Panc1 (cell line): ENCODE measurements around the gene GTSE1. TPM values are rescaled to one million over a fixed set of nuclear protein-coding genes. Genes with fewer than 3 reads are reported as not detected.
A peak's percentile ranks its signal among the peaks of the same experiment; 100 is the strongest.

Source experiments
- ATAC-seq: fragments of 200-7000 bp; cut with Tn5 transposase; 2 replicates; pipeline ENCODE4 v1.9.1; 2020; ENCODE audit warnings: mild to moderate bottlenecking, moderate library complexity
- BruUV-seq: library from RNA; stranded (reverse); fragments of 400-500 nt; replicated peaks from 2 replicates; lab custom pipeline; 2021; lab: Mats Ljungman, UMichigan
- CTCF ChIA-PET: fragments of 300-600 bp; sonication (Branson Sonifier 250); formaldehyde crosslinking; loops from one replicate; lab custom pipeline; 2022; ENCODE audit warnings: antibody characterized with exemption; lab: Charles Lee
- POLR2A ChIA-PET: fragments of 300-600 bp; sonication (Branson Sonifier 250); formaldehyde crosslinking; loops from one replicate; lab custom pipeline; 2022; ENCODE audit warnings: antibody characterized with exemption; lab: Charles Lee
- DNase-seq: peaks from one replicate; pipeline ENCODE4 v3.0.0-alpha.2; 2010; ENCODE audit warnings: low read depth, low spot score
- H3K27ac ChIP-seq: 2 replicates; pipeline ENCODE4 v1.5.1; 2011; ENCODE audit warnings: mild to moderate bottlenecking, low read length, inconsistent platforms
- H3K27me3 ChIP-seq: fragments of 200-500 bp; sonication (Bioruptor generic); 2 replicates; pipeline ENCODE4 v1.6.0; 2014; ENCODE audit warnings: low read length, inconsistent platforms; ENCODE audit not compliant: control insufficient read depth, insufficient read depth
- H3K36me3 ChIP-seq: fragments of 200-500 bp; sonication (Bioruptor generic); 2 replicates; pipeline ENCODE4 v1.5.1; 2014; ENCODE audit warnings: inconsistent platforms, mild to moderate bottlenecking, low read length, moderate library complexity; ENCODE audit not compliant: control insufficient read depth, insufficient read depth
- H3K4me1 ChIP-seq: 2 replicates; pipeline ENCODE4 v1.5.1; 2011; ENCODE audit warnings: inconsistent platforms, mild to moderate bottlenecking, low read length, moderate library complexity; ENCODE audit not compliant: control insufficient read depth, insufficient read depth
- H3K4me3 ChIP-seq, 2 experiments: 2 replicates each; pipeline ENCODE4 v1.5.1; 2011 to 2012; ENCODE audit warnings: low read depth in 2 of 2, low read length in 2 of 2, mild to moderate bottlenecking in 2 of 2, inconsistent platforms in 1 of 2, moderate library complexity in 1 of 2
- H3K9me3 ChIP-seq: fragments of 200-500 bp; sonication (Bioruptor generic); 2 replicates; pipeline ENCODE4 v1.5.1; 2014; ENCODE audit warnings: low read depth, mild to moderate bottlenecking, inconsistent platforms, low read length, moderate library complexity; ENCODE audit not compliant: control insufficient read depth, insufficient read depth
- CTCF ChIP-seq: fragments of 450-650 bp; IDR thresholded peaks from 2 replicates; pipeline ENCODE4 v1.5.1; 2017; ENCODE audit warnings: mild to moderate bottlenecking
- POLR2AphosphoS5 ChIP-seq: IDR thresholded peaks from 2 replicates; pipeline ENCODE4 v1.6.1; 2012; ENCODE audit warnings: mild to moderate bottlenecking, low read depth, low read length, moderate library complexity
- REST ChIP-seq, 2 experiments: IDR thresholded peaks; 2 replicates each; pipeline ENCODE4 v1.6.1; 2011 to 2012; ENCODE audit warnings: low read depth in 2 of 2, control low read depth in 1 of 2, low read length in 1 of 2, mild to moderate bottlenecking in 1 of 2, moderate library complexity in 1 of 2; ENCODE audit not compliant: insufficient read depth in 1 of 2
- SIN3A ChIP-seq: IDR thresholded peaks from 2 replicates; pipeline ENCODE4 v1.6.1; 2012; ENCODE audit warnings: low read depth, mild to moderate bottlenecking, low read length, moderate library complexity, borderline replicate concordance; ENCODE audit not compliant: insufficient read depth
- TCF7L2 ChIP-seq: IDR thresholded peaks from 2 replicates; pipeline ENCODE4 v1.6.1; 2011; ENCODE audit warnings: mild to moderate bottlenecking, low read depth, low read length, inconsistent platforms
- in situ Hi-C: cut with HindIII; loops from 2 replicates; pipeline ENCODE4 v1.10.0; 2016; ENCODE audit warnings: low sequenced_read_pairs, low pct_unique_long_range_greater_than_20kb
- intact Hi-C: fragments of 100-400 bp; cut with micrococcal nuclease; formaldehyde crosslinking; loops from one replicate; pipeline ENCODE4 v1.10.0; 2022; ENCODE audit not compliant: unreplicated experiment
- total RNA-seq: library from RNA; stranded (reverse); gene quantifications from one replicate; pipeline ENCODE4 v1.2.1, GENCODE V29; 2021; ENCODE audit not compliant: unreplicated experiment

GTSE1 gene
- total RNA-seq, 1 experiment from 2014 or later, result 36.2 TPM

GRCh38 chr22:46376908-46377524, 80.3 kb downstream of the GTSE1 start:
- BruUV-seq, result no TSS peak
- no peaks in the 10 kb centered on the region for H3K9me3 ChIP-seq
- ATAC-seq (no peak), DNase-seq (no peak)
- intact Hi-C loops (no loop called here), in situ Hi-C loops (no loop called here)
- no peaks in the 10 kb centered on the region for H3K36me3 ChIP-seq
- H3K27me3 ChIP-seq, result no peaks in the 10 kb centered on the region
- ChIA-PET CTCF (interaction anchor here (0.6 to 0.8 kb wide), 2 partner anchors 8 to 9 kb away, joined by 3 to 5 read pairs; no protein-coding TSS in a partner anchor), POLR2A (no interaction called here)
- H3K4me1 ChIP-seq, result no peaks in the 10 kb centered on the region
- no peak overlapping the region for H3K27ac ChIP-seq
- H3K4me3 ChIP-seq, result no peak overlapping the region
- TF ChIP-seq SIN3A, result no peak
- TF ChIP-seq REST (IDR thresholded peaks at IDR 0.05; ENCODE audit: insufficient read depth in 1 of 2, low read depth in 2 of 2, low read length in 1 of 2), result no peak
- no peak for TF ChIP-seq POLR2AphosphoS5
- no peak for TF ChIP-seq CTCF
- no peak for TF ChIP-seq TCF7L2

GRCh38 chr22:46377525-46378425, 81.1 kb downstream of the GTSE1 start:
- ATAC-seq, result peak; percentile 42; the same call in 1 of the 2 replicates
- no peaks in the 10 kb centered on the region for H3K36me3 ChIP-seq
- BruUV-seq, result no TSS peak
- CTCF ChIA-PET, result interaction anchor here (0.8 to 1.0 kb wide), 2 partner anchors 10 kb away, joined by 3 read pairs; no protein-coding TSS in a partner anchor
- no peaks in the 10 kb centered on the region for H3K4me1 ChIP-seq
- no peak overlapping the region for H3K4me3 ChIP-seq
- POLR2A ChIA-PET, result no interaction called here
- no peak overlapping the region for H3K27ac ChIP-seq
- no peaks in the 10 kb centered on the region for H3K9me3 ChIP-seq
- in situ Hi-C loops (no loop called here), intact Hi-C loops (no loop called here)
- DNase-seq, result no peak
- H3K27me3 ChIP-seq, result no peaks in the 10 kb centered on the region
- TF ChIP-seq CTCF (no peak), POLR2AphosphoS5 (no peak), SIN3A (no peak), TCF7L2 (no peak), REST (IDR thresholded peaks at IDR 0.05; ENCODE audit: insufficient read depth in 1 of 2, low read depth in 2 of 2, low read length in 1 of 2) (no peak)
